GM12801 (cell line): ENCODE data around the gene IL1RN.

Experiments used
- TF ChIP-seq, protein P1 (sequence below): IDR thresholded peaks from one replicate; pipeline ENCODE4 v1.5.1; 2011; ENCODE audit warnings: control low read depth; ENCODE audit not compliant: insufficient read length; ENCODE audit errors: extremely low read depth

The IL1RN gene

DNA sequence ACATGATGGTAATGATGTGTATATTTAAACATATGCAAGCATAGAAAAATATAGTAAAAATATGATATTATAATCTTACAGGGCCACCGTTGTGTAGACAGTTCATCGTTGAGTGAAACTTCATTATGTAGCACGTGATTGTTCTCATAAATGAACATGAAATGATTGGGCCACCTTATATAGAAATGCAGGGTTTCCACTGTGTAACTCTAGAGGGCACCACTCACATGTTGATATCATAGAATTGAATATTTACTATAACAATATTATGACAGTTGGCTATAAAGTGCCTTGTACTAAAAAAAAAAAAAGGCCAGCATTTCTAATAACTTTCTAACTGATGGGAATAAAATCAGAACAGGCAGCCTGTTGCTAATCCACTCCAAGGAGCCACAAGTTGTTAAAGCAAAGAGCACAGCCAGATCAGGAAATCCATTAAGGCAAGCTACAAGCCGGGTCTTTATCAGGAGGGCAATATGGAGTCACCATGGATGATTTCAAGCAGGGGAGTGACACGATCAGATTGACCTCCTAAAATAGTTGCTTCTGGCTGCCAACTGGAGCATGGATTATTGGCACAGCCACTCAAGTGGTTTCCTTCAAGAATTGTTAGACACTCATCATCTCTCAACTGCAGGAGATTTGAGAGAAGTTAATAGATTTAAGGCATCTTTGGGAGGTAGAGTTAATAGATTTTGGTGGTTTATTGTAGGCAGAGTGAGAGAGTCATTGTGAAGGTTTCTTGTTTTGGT, 43.0 kb upstream of the IL1RN start:
- TF ChIP-seq, protein P1, sequence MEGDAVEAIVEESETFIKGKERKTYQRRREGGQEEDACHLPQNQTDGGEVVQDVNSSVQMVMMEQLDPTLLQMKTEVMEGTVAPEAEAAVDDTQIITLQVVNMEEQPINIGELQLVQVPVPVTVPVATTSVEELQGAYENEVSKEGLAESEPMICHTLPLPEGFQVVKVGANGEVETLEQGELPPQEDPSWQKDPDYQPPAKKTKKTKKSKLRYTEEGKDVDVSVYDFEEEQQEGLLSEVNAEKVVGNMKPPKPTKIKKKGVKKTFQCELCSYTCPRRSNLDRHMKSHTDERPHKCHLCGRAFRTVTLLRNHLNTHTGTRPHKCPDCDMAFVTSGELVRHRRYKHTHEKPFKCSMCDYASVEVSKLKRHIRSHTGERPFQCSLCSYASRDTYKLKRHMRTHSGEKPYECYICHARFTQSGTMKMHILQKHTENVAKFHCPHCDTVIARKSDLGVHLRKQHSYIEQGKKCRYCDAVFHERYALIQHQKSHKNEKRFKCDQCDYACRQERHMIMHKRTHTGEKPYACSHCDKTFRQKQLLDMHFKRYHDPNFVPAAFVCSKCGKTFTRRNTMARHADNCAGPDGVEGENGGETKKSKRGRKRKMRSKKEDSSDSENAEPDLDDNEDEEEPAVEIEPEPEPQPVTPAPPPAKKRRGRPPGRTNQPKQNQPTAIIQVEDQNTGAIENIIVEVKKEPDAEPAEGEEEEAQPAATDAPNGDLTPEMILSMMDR: no peak

DNA sequence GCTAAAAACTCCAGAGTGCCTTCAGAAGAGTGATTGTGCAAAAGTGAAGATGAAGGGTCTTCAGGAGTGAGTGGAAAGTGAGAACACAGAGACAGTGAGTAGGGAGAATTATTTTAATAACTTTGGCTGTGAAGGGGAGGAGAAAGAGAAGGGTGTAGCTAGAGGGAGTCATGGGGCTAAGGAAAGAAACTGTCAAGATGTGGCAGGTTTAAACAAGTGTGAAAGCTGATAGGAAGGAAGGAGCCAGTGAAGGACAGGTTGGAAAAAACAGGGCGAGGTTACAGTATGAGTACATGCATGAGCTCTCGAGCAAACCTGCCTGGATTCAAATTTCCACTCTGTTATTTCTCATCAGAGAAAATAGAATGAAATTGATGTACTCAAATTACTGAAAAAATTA, 41.9 kb upstream of the IL1RN start:
- TF ChIP-seq, protein P1: no peak

DNA sequence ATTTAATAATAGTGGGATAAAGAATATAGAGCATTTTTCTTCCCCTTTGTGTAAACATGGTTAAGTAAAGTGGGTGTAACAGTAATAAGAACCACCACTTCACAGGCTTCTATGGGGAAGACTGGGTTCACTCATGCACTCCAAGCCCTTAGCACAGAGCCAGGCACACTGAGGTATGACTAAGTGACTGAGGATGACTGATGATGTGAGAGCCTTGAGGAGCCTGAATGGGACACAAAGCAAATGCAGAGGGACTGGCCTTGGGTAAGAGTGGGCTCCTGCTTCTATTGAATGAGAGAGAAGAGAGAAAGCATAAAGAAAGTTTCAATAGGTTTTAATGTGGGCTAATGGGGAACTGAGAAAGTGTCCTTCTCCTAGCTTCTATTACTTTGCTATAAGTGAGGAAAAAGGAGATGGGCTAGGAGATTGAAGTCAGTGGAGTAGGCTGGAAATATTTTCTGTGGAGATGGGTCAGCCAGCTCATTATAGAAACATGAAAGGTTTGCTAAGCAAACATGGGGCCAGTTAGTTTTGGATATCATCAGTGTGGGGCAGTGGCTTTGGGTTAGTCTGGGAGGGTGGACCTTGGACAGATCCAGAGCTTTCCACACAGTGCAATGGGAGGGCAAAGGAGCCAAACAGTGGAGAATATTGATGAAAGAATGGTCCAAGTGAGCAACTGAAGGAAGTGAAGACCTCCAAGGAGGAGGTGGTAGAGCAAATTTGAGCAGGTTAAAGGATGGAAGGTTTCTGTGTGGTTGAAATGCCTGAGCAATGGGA, 39.0 kb upstream of the IL1RN start:
- TF ChIP-seq, protein P1: no peak

DNA sequence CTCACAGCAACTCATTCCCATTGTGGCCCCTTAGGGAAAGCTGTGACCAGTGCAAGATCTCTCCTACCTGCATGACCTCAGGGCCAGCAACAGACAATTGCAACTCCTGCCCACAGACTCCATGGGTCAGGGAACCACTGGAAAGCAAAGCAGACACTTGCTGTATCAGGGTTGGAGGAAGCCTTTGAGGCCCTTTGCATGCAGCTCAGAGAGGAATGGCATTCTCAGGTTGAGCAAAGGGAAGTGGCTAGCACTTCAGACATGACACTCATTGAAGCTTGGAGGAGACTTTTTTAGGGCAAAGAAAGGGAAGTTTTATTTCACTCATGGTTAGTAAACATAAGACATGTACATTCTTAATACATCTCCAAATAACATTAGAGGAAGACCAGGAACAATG, 37.5 kb upstream of the IL1RN start:
- TF ChIP-seq, protein P1: no peak

DNA sequence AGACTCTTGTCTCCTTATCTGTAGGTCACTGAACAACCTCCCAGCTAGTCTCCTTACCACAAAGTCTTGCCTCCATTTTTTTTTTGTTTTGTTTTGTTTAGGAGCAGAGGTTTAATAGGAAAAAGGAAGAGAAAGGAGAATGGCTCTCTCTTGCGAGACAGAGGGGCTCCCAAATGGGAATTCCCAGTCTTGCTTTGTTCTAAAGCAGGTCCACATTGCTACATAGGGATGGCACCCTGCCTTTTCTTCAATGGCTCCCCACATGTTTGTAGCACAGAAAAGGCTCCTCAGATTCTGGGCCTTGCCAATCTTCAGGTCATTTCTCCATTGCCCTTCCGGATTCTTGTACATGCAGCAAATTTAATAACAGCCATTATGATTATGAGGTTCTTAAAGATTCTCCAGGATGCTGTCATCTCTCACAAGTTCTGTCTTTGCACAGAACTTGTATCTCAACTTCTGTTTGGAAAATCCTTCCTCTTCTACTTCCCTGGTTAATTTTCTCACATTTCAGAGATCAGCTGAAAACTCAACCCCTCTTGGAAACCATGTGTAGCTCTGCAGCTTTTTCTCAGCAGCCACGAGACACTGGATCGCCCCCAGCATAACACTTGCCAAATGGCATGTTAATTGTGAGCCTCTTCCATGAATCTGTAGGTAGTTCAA, 36.0 kb upstream of the IL1RN start:
- TF ChIP-seq, protein P1: no peak

DNA sequence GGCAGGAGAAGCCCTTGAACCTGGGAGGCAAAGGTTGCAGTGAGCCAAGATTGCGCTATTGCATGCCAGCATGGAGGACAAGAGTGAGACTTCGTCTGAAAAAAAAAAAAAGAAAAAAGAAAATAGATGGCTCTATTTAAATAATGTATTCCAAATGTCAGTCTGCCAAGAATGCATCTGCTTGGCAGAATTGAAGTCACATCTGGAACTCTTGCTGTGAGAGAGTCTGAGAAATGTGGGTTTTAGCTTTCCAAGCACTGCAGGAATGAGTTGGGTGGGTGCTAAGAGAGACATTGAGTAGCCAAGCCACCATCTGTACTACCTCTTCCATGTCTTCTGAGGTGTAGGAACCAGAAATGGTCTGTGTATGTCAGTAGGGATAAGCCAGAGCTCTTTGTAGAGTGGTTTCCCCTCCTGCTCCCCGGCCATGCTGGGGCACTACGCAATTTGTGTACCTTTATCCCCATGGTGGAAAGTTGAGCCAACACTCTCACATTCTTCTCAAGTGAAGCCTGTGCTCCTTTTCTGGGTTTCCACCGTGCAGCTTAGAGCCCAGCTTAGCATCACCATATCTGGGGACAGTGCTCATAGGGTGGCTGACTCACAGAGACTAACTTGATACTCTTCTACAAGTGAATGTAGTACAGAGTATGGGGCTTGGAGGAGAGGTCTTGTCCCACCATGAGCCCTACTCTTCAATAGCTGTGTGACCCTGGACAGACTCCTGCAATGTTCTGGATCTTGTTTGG, 34.4 kb upstream of the IL1RN start:
- TF ChIP-seq, protein P1: no peak

DNA sequence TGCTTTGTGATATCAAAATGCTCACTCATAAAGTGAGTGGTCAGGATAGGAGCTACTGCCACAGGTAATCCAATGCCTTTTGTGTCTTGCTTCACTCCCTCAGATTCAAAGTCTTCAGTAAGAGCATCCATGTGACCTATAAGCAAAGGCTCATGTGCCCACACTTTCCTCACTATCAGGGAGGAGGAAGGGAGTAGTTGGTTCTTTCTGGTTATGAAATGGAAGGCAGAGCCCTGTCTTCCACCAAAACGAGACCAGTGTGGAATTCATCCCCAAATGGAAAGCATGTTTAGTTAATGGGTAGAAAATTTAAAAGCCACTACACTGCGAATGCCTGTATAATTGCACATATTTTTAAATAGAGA, 33.8 kb upstream of the IL1RN start:
- TF ChIP-seq, protein P1: no peak
